ENCODE data around the gene NSD1.

DNA sequence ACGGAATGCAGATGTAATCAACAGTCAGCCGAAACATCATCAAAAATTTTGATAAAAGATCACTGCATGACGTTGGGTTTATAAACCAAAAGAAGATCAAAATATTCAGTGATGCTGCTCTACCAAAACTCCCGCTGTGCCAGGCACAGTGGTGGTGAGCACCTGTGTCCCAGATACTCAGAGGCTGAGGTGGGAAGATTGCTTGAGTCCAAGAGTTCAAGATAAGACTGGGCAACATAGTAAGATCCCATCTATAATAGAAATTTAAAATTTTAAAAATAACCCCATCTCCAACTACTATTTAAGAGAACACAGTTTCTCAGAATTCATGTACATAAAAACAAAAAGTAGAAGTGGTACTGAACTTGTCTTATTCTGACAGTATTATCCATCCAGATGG lies 214.1 kb downstream of the NSD1 start:
- no peak for TF ChIP-seq SP2 (IDR thresholded peaks at IDR 0.05; ENCODE audit: low read length)
- TF ChIP-seq TEAD4 (IDR thresholded peaks at IDR 0.05; ENCODE audit: low read depth, low read length) = no peak
- TF ChIP-seq, protein P1, sequence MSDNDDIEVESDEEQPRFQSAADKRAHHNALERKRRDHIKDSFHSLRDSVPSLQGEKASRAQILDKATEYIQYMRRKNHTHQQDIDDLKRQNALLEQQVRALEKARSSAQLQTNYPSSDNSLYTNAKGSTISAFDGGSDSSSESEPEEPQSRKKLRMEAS (IDR thresholded peaks at IDR 0.05) = no peak
- no peak for TF ChIP-seq SP1 (IDR thresholded peaks at IDR 0.05; ENCODE audit: low read depth, low read length)
- TF ChIP-seq RBBP5 (IDR thresholded peaks at IDR 0.05; ENCODE audit: borderline replicate concordance, low read depth, low read length) = no peak
- TF ChIP-seq, protein P2, sequence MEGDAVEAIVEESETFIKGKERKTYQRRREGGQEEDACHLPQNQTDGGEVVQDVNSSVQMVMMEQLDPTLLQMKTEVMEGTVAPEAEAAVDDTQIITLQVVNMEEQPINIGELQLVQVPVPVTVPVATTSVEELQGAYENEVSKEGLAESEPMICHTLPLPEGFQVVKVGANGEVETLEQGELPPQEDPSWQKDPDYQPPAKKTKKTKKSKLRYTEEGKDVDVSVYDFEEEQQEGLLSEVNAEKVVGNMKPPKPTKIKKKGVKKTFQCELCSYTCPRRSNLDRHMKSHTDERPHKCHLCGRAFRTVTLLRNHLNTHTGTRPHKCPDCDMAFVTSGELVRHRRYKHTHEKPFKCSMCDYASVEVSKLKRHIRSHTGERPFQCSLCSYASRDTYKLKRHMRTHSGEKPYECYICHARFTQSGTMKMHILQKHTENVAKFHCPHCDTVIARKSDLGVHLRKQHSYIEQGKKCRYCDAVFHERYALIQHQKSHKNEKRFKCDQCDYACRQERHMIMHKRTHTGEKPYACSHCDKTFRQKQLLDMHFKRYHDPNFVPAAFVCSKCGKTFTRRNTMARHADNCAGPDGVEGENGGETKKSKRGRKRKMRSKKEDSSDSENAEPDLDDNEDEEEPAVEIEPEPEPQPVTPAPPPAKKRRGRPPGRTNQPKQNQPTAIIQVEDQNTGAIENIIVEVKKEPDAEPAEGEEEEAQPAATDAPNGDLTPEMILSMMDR (IDR thresholded peaks at IDR 0.05; ENCODE audit: control extremely low read depth in 1 of 3, insufficient read depth in 1 of 3, low read depth in 1 of 3, low read length in 3 of 3) = no peak
- no peak for TF ChIP-seq GABPA (IDR thresholded peaks at IDR 0.05; ENCODE audit: borderline replicate concordance, insufficient read depth, low read length)
